ENCODE measurements around the gene TRIP12.
"Not testable (repeated sequence)": the region's sequence is repeated elsewhere in the genome, so short reads cannot be mapped to it uniquely, and the experiment has no call there.

Gene TRIP12

DNA sequence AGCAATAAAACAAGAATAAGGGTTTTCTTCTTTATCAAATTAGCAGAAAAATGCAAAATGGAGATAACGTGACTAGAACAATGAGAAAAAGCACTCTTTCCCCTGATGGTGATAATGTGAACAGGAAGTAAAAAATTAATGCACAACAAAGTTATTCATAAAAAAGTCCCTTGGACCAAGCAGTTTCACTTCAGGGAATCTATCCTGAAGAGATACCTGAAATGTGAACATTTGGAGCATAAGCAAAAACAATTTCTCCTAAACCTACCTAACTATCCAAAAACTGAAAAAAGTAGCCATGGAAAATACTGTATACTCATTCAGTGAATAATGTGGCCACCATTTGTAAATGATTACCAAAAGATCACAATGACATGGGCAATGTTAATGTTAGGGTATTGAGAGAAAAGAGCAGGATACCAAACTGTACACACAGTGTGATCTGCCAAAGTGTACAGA, 48.7 kb downstream of the TRIP12 start:
- no peak for DNase-seq

DNA sequence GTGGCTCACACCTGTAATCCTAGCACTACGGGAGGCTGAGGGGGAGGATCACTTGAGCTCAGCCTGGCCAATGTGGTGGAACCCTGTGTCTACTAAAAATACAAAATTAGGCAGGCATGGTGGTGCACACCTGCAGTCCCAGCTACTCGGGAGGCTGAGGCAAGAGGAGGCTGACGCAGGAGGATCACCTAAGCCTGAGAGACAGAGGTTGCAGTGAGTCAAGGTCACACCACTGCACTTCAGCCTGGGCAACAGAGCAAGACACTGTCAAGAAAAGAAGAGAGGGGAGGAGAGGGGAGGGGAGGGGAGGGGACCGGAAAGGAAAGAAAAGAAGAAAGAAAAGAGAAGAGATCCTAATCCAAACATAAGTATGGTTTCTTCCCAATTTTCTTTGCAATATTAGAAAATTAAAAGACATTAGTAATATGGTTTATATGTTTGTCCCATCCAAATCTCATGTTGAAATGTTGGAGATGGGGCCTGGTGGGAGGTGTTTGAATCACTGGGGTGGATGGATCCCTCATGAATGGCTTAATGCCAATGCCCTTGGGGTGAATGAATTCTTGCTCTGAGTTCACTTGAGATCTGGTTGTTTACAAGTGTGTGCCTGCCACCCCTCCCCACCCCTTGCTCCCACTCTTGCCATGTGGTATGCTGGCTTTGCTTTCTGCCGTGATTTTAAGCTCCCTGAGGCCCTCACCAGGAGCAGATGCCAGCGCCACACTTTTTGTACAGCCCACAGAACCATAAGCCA, 50.7 kb downstream of the TRIP12 start:
- DNase-seq: peak; percentile 70

DNA sequence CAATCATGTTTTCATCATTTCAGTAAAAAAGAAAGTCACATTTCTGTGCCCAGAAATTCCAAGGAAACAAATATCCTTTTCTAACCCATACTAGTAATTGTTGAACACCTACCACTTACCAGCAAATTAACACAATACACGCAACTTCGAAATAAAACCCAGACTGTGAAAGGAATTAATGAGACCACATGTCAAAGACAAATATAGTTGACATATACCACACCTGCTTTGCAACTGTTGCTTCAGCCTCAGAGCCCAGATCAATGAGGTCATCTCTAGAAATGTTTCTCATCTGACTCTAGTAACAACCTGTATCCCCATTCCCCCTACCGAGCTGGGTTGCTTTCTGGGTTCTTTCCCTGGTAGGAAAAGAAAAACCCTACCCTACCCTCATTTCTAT, 52.6 kb downstream of the TRIP12 start:
- no peak for DNase-seq

DNA sequence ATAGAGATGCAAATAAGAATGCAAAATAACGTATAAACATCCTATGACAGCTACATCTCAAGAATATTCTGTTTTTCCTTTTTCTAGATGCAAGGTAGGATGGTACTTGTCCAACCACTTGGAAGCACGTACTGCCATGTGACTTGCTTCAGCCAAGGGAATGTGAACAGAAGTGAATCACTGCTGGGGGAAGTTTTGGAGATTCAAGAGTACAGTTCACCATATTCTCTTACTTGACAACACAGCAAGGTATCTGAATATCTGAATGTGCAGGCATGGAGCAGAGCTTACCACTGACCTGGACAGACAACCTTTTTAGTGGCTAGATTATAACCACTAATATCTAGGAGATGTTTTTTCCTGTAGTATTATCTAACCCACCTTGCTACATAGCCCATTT, 53.0 kb downstream of the TRIP12 start:
- no peak for DNase-seq

DNA sequence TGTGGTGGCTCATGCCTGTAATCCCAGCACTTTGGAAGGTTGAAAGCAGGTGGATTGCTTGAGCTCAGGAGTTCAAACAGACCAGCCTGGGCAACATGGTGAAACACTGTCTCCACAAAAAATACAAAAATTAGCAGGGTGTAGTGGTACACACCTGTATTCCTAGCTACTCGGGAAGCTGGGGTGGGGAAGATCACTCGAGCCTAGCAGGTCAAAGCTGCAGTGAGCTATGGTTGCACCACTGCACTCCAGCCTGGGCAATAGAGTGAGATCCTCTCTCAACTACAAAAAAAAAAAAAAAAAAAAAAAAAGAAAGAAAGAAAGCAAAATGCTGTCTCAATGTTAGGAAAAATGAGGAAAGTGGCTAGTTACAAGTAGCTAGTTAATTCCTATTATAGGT, 56.8 kb downstream of the TRIP12 start:
- no peak for DNase-seq

DNA sequence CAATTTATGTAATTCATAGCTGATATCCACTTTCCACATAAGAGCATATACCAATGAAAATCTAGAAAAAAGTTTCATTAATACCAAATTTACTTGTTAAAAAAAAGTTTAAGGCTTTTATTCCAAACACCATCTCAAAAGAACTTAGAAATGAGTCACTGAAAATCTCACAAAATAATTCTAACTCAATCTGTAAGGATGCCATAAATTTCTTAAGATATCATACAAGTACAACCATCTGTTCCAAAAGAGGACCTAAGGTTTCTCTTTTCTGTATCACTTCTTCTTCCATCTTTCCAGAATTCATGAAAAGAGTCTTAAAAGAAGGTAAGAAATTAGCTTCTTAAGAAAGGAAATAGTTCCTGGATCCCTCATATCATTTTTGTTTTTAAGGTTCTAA, 60.4 kb downstream of the TRIP12 start:
- DNase-seq: no peak

DNA sequence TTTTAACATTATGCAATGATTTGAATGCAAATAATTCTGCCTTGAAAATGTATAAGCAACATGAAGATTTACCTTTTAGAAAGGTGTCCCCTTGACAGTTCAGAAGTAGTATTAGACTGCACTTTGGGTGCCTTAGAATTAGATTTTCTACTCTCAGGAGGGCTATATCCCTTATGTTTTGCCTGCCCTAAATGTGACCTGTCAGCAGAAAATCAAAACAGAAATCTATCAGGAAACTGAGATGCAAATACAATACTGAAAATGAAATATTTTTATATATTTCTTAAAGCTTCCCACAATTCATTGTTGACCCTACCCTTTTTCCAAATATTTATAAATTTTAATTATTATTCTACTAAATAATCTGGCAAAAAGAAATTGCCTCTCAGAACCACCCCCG, 61.5 kb downstream of the TRIP12 start:
- DNase-seq: no peak

DNA sequence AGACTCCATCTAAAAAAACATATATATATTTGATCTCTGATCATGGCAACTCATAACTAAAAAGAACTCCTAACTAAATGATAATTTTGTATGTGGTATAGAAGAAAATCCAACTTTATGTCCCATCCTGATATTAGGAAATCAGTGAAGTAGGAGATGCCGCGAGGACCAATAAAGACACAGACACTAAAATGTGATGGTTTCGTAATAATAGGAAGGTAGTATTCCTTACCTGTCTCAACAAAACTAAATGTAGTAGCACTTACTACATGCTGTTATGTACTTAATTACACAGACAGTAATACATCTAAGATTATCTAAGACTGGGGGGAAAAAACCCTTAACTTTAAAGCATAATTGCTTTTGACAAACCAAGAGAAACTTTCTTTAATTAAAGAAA, 63.5 kb downstream of the TRIP12 start:
- no peak for DNase-seq

DNA sequence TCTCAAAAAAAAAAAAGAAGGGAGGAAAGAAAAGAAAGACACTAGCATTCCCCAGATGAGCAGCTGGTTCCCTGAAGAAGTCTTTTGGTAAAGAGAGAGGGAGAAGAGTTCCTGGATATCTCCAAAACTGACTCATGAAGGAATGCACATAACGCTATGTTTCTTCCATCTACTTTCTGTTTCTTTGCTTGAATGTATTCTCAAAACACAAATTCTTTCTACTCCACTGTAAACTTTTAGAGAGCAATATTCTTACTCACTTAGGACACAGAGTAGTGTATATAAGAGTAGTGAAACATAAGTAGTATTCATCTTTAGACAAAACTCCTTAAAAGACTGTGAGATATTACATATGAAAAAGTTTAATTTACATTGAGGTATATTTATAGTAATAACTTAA, 64.2 kb downstream of the TRIP12 start:
- peak; percentile 43 for DNase-seq

DNA sequence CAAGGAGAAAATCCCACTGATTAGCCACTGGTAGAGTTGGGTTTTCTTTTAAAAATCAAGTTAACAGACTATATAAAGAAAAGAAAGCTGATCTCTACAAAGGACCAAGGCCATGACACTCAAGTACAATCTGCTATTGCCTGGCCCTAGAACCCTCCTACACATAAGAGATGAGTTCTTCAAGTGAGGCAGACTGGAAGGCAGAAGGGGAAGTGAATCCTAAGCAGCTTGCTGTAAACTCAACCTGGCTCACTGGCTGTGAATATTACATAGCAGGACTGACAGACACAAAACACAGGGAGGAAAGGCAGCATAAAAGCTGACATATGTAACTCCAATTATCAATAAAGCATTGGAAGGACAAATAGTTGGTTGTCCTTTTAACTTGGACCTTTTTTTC, 65.4 kb downstream of the TRIP12 start:
- DNase-seq: no peak

DNA sequence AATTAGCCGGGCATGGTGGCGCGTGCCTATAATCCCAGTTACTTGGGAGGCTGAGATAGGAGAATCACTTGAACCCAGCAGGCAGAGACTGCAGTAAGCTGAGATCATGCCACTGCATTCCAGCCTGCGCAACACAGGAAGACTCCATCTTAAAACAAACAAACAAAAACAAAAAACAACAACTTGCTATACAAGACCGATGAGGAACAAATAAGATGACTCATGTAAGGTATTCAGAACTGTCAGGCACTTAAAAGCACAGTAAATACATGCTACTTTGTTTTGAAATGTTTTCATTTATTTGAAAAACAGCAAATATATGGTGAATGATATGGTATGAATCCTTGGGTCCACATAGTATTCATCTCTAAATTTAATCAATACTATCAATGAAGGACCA, 66.7 kb downstream of the TRIP12 start:
- no peak for DNase-seq

DNA sequence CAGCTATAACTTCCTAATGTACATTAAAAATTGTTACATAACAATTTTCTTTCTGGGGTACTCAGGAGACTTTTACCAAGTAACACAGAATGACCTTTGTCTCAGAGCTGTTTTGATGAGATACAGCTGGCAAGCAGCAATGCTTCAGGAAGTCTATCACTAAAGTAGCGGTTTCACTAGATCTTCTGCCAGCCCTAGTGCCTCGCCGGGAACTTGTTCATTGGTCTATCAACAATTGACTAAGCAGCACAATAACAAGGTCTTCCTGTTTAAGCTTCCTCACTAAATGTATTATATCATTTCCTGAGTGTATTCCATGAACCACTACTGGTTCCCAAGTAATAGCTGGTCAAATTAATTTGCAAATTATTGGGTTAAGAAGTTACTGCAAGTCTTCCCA, 69.2 kb downstream of the TRIP12 start:
- DNase-seq: peak; percentile 46

DNA sequence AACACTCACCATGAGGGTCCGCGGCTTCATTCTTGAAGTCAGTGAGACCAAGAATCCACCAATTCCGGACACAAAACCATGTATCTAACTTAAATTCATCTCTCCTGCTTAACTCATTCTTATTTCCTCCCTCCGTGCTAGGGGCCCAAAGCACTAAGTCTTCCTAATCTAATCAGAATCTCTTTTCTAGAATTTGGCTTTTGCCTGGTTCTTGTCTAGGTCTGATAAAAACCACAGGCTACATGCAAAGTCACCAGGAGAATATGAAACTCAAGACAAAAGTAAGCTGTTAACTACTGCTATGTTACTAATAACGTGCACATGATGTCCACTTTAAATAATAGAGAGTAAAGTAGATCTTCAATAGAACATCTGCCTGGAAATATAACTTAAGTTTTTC, 69.9 kb downstream of the TRIP12 start:
- DNase-seq: no peak

DNA sequence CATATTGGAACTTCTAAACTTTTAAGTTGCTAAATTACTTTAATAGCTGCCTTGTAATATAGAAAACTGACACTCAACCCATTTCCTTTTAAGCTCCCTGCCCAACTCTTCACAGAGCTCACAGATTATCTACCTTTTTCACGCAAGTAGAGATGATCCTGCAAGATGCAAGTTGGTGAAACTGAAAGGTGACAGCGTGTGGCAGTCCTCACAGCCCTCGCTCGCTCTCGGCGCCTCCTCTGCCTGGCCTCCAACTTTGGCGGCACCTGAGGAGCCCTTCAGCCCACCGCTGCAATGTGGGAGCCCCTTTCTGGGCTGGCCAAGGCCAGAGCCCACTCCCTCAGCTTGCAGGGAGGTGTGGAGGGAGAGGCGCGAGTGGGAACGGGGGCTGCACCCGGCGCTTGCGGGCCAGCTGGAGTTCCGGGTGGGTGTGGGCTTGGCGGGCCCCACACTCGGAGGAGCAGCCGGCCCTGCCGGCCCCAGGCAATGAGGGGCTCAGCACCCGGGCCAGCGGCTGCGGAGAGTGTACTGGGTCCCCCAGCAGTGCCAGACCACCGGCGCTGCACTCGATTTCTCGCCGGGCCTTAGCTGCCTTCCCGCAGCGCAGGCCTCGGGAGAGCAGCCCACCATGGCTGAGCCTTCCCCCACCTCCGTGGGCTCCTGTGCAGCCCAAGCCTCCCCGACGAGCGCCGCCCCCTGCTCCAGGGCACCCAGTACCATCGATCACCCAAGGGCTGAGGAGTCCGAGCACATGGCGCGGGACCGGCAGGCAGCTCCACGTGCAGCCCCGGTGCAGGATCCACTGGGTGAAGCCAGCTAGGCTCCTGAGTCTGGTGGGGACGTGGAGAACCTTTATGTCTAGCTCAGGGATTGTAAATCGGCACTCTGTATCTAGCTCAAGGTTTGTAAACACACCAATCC, 71.2 kb downstream of the TRIP12 start:
- not testable (repeated sequence) for DNase-seq

DNA sequence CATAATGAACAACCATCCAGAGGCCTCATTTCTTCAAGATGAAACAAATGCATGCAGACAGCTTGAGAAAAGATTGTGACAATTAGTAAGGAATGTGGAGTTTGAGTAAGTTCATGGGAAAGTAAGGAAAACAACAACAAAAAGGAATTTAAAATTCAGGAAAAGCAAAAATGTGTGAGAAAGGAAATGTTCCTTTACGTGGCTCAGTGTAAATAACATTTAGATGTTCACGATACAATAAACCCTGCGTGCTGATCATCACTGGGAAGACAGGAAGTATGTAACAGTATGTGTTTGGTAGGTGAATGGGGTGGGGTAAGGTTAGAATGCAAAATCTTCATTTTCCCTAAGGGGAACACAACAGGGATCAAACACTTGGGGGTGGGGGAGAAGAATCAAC, 72.7 kb downstream of the TRIP12 start:
- no peak for DNase-seq

DNA sequence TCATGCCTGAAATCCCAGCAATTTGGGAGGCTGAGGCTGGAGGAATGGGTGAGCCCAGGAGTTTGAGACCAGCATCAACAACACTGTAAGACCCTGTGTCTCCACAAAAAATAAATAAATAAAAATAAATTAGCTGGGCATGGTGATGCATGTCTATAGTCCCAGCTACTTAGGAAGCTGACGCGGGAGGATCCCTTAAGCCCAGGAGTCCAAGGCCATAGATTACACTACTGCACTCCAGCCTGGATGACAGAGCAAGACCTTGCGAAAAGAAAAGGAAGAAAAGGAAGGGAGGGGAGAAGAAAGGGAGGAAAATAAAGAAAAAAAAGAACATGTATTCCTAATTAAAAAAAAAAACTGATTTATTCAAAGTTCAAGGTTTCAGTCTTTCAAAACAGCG, 78.2 kb downstream of the TRIP12 start:
- no peak for DNase-seq

DNA sequence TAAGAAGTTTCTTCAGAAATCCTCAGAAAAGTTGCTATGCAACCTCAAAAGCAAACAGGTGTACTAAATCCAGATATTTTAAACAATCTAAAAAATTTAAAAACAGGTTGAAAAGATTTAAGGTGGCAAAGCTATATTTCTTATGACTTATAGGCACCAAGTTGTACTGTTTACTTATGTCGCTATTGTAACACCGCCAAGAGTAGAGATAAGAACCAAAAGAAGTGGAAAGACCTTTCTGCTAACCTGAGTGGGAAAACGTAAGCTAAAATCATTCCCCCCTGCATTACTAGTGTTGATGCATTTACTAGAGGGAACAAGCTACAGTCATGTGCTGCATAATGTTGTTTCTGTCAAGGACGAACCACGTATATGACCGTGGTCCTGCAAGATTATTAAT, 83.1 kb downstream of the TRIP12 start:
- no peak for DNase-seq

DNA sequence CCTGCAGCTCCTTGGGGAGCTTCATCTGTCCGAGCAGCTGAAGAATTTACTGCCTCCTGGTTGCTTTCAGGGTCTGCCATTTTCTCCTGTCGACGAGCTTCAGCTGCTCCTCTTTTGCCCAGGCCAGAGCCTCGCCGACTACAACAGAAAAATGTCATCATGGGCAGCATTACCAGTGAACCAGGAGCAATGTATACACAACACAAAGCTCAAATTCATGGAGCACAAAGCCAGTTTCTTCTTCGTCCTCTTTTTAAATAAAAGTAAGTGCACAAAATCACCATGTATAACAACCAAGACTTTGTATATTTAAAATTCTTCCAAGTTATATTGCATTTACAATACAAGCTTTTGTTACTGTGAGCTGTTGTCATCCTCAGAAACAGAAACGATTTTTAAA, 85.0 kb downstream of the TRIP12 start:
- DNase-seq: no peak

DNA sequence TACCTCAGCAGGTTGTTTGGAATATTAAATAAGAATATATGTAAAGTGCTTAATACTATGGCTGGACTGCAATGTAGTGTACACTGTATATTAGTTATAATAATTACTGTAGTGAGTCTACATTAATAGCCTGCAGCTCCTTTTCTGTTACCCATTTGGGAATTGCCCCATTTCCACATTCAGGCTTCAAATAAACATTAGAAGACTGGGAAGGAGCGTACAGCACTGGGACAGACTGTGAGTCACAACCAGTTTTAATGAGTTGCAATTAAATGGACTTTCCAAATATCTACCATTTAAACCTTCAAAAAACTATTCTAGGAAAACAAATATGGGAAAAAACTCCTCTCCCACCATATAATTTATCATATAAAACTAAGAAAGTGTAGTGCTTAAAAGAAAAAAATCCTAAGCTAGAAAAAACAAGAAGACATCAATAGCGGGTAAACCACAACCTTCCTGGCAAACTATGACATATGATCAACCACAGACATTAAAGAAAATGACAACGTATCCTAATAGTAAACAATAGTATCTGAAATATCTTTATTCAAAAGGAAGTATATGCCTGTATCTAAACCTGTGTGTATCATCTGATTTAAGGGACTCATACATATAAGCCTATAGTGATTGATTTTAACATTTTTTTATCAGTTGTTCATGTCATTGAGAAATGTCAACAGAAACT, 86.1 kb downstream of the TRIP12 start:
- peak; percentile 52 for DNase-seq

DNA sequence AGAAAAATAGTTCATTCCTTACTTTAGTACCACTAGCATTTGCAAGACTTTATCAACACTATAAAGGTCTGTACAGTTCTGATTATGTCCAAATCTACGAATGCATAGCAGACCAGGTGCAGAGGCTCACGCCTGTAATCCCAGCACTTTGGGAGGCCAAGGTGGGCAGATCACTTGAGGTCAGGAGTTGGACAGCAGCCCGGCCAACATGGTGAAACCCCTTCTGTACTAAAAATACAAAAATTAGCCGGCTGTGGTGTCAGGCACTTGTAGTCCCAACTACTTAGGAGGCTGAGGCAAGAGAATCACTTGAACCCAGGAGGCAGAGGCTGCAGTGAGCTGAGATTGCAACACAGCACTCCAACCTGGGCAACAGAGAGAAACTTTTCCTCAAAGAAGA, 87.4 kb downstream of the TRIP12 start:
- not testable (repeated sequence) for DNase-seq

DNA sequence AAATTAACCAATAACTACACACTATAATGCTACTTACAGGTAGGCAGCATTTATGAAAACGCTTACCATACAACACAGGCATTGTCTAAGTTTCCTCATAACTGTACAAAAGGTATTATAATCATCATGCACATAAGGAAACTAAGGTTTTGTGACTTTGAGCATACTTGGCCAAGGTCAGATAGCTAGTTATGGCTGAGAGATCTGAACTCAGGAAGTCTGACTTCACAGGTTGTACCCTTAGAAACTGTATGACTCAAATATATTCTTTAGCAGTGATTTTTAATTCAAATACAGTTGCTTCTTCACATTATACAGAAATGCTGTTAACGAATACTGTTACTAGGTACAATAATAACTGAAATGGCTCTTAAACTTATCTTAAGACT, 89.3 kb downstream of the TRIP12 start:
- no peak for DNase-seq

DNA sequence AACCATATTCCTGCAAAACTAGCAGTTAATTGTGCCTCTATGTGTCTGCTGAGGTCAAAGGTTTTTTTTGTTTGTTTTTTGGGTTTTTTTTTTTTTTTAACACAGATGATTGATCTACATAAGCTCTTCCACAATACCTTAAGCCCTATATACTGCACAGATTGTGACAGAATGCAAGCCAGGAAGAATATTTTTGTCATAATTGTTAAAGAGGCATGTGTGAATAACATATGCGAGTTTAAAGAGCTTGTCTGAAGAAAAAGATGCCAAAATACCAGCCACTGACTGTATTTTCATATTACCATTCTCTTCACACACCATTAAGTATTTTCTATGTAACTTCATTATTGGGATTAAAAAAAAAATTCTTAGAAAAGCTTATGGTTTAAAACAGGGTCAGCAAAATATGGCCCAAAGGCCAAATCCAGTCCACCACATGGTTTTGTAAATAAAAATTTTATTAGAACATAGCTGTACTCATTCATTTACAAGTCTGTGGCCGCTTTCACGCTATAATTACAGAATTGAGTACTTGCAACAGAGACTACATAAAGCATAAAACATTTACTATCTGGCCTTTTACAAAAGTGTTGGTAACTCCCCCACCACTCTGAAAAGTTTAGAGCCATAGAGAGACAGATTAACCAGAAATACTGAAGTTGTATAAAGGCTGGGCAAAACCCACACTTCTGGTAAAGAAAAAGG, 89.9 kb downstream of the TRIP12 start:
- DNase-seq: no peak

DNA sequence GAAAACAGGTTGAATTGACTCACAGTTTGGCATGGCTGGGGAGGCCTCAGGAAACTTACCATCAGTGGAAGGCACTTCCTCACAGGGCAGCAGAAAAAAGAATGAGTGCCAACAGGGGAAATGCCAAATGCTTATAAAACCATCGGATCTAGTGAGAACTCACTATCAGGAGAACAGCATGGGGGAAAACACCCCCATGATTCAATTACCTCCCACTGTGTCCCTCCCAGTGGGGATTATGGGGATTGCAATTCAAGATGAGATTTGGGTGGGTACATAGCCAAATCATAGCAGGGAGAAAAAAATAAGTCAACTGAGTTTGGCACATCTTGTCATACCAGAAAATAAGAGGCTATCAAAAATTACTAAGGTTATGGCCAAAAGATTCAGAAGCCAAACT, 96.3 kb downstream of the TRIP12 start:
- DNase-seq: no peak

Measured in EL (cell line).